ENCODE results near the gene GCM1. TPM values are rescaled to one million over a fixed set of nuclear protein-coding genes. Genes with fewer than 3 reads are reported as not detected.

Gene GCM1
- total and polyA plus RNA-seq, 12 donors = 0.01 TPM; not detected in 11

GRCh38 chr6:53111865-53112264 lies 36.8 kb downstream of the GCM1 start:
- H3K27me3 ChIP-seq = no peaks in the 10 kb centered on the region
- TF ChIP-seq CTCF (IDR thresholded peaks at IDR 0.05) = no peak
- ATAC-seq (no peak), DNase-seq (no peak)
- no peak overlapping the region for H3K27ac ChIP-seq
- WGBS, 2 donors = 84 to 88% methylated on average over 6 of the region's 6 CpGs
- H3K36me3 ChIP-seq = no peaks in the 10 kb centered on the region
- H3K9me3 ChIP-seq = peaks cover 0 to 8% (median 0%) of the 10 kb centered on the region in 11 donors
- no peaks in the 10 kb centered on the region for H3K4me1 ChIP-seq
- H3K4me3 ChIP-seq = no peak overlapping the region
- intact Hi-C loops (cut with DNase I) = no loop called here

GRCh38 chr6:53109612-53110011 lies 39.0 kb downstream of the GCM1 start:
- Histone ChIP-seq H3K27ac (no peak overlapping the region), H3K36me3 (peaks cover 0 to 6% (median 0%) of the 10 kb centered on the region in 9 donors), H3K4me3 (no peak overlapping the region), H3K27me3 (no peaks in the 10 kb centered on the region), H3K4me1 (no peaks in the 10 kb centered on the region), H3K9me3 (no peaks in the 10 kb centered on the region)
- intact Hi-C loops (cut with DNase I) = no loop called here
- ATAC-seq (no peak), DNase-seq (no peak)
- TF ChIP-seq CTCF (IDR thresholded peaks at IDR 0.05) = no peak
- WGBS, 2 donors = 93 to 95% methylated on average over 2 of the region's 2 CpGs

GRCh38 chr6:53107091-53107490 lies 41.5 kb downstream of the GCM1 start:
- intact Hi-C loops (cut with DNase I) = no loop called here
- Histone ChIP-seq H3K36me3 (peaks cover 0 to 27% (median 0%) of the 10 kb centered on the region in 9 donors), H3K27ac (peak overlapping the region in 1 of 10 donors; percentile 31), H3K4me3 (no peak overlapping the region), H3K4me1 (no peaks in the 10 kb centered on the region), H3K9me3 (no peaks in the 10 kb centered on the region), H3K27me3 (no peaks in the 10 kb centered on the region)
- WGBS, 2 donors = 97 to 98% methylated on average over 4 of the region's 4 CpGs
- ATAC-seq (peak in 1 of 8 donors; percentile 22), DNase-seq (no peak)
- TF ChIP-seq CTCF (IDR thresholded peaks at IDR 0.05) = no peak

GRCh38 chr6:53104916-53105315 lies 43.7 kb downstream of the GCM1 start:
- intact Hi-C loops (cut with DNase I) = no loop called here
- DNase-seq (no peak), ATAC-seq (no peak)
- H3K36me3 ChIP-seq = peaks cover 0 to 48% (median 10%) of the 10 kb centered on the region in 9 donors
- no peak for TF ChIP-seq CTCF (IDR thresholded peaks at IDR 0.05)
- H3K27me3 ChIP-seq = no peaks in the 10 kb centered on the region
- no peaks in the 10 kb centered on the region for H3K9me3 ChIP-seq
- H3K4me1 ChIP-seq = no peaks in the 10 kb centered on the region
- H3K4me3 ChIP-seq = no peak overlapping the region
- no peak overlapping the region for H3K27ac ChIP-seq

Data from heart right ventricle (tissue), 16 donors.